ENCODE measurements around the gene KLK2. TPM values are rescaled to one million over a fixed set of nuclear protein-coding genes. Genes with fewer than 3 reads are reported as not detected.

KLK2 gene
- total RNA-seq, 1 donor from 2014 or later, result not detected

DNA sequence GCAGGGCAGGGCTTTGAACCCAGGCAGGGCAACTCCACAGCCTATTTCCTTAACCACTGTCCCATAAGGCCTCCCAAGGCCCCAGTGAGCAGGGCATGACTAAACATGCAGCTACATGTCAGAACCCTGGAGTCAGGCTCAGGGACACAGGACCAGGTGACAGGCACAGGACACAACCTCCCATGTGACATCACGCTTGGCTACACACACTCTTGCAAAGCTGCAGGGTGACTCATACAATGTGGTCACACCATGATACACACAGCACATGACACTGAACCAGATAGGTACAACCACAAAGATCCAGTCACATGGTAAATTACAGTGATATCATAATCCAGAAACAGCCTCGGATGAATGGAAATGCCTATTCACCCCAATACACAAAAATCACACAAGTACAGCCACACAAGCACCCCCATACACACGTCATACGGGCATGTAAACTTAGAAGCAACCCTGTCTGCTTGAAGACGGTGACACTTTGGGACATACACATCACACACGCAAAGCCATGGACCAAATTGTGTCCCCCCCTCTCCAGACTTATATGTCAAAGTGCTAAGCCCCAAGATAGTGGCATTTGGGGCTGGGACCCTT, 23.5 kb downstream of the KLK2 start:
- no peaks in the 10 kb centered on the region for H3K4me1 ChIP-seq
- no peaks in the 10 kb centered on the region for H3K9me3 ChIP-seq
- H3K36me3 ChIP-seq, result no peaks in the 10 kb centered on the region
- no peak overlapping the region for H3K27ac ChIP-seq
- intact Hi-C loops (cut with DNase I), result no loop called here
- ATAC-seq (peak; percentile 59), DNase-seq (no peak)
- peaks cover 7% of the 10 kb centered on the region for H3K27me3 ChIP-seq
- TF ChIP-seq, protein P1, sequence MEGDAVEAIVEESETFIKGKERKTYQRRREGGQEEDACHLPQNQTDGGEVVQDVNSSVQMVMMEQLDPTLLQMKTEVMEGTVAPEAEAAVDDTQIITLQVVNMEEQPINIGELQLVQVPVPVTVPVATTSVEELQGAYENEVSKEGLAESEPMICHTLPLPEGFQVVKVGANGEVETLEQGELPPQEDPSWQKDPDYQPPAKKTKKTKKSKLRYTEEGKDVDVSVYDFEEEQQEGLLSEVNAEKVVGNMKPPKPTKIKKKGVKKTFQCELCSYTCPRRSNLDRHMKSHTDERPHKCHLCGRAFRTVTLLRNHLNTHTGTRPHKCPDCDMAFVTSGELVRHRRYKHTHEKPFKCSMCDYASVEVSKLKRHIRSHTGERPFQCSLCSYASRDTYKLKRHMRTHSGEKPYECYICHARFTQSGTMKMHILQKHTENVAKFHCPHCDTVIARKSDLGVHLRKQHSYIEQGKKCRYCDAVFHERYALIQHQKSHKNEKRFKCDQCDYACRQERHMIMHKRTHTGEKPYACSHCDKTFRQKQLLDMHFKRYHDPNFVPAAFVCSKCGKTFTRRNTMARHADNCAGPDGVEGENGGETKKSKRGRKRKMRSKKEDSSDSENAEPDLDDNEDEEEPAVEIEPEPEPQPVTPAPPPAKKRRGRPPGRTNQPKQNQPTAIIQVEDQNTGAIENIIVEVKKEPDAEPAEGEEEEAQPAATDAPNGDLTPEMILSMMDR (IDR thresholded peaks at IDR 0.05), result no peak
- no peak overlapping the region for H3K4me3 ChIP-seq

DNA sequence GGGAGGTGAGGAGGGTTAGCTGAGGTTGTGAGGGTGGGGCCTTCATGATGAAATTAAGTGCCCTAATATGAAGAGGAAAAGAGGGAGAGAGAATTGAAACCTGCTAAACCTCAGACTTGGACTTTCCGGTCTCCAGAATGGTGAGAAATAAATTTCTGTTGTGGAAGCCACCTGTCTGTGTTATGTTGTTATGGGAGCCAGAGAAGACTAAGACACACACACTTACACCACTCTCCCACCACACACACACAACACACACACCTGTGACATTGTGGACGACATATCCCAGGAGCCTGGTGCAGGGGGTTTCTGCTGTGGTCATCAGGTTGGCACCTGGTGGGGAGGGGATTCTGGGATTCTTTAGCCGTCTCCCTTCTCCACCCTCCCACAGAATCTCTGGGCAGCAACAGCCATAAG, 24.0 kb downstream of the KLK2 start:
- no peak overlapping the region for H3K27ac ChIP-seq
- no peaks in the 10 kb centered on the region for H3K9me3 ChIP-seq
- H3K36me3 ChIP-seq, result no peaks in the 10 kb centered on the region
- DNase-seq (no peak), ATAC-seq (no peak)
- H3K4me1 ChIP-seq, result no peaks in the 10 kb centered on the region
- intact Hi-C loops (cut with DNase I), result no loop called here
- H3K27me3 ChIP-seq, result peaks cover 7% of the 10 kb centered on the region
- no peak overlapping the region for H3K4me3 ChIP-seq
- TF ChIP-seq, protein P1 (IDR thresholded peaks at IDR 0.05), result no peak

DNA sequence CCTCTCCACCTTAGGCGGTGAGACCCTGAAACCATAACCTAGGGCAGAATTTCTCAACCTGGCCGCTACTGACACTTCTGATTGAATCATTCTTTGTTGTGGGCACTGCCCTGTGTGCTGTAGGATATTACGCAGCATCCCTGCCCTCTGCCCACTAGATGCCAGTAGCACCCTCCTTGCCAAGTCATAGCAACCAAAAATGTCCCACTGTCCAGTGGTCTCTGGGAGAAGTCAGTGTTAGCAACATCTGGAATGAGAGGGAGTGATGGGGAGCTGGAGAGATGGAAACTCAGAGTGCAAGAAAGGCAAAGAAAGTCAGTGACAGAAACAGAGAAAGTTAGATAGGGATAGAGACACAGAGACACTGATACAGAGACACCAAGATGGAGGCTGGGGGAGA, 24.4 kb downstream of the KLK2 start:
- H3K4me3 ChIP-seq, result no peak overlapping the region
- H3K27me3 ChIP-seq, result peaks cover 7% of the 10 kb centered on the region
- no peak overlapping the region for H3K27ac ChIP-seq
- no peak for ATAC-seq
- no peaks in the 10 kb centered on the region for H3K36me3 ChIP-seq
- intact Hi-C loops (cut with DNase I), result no loop called here
- TF ChIP-seq, protein P1 (IDR thresholded peaks at IDR 0.05), result no peak
- H3K9me3 ChIP-seq, result no peaks in the 10 kb centered on the region
- DNase-seq, result no peak
- no peaks in the 10 kb centered on the region for H3K4me1 ChIP-seq

DNA sequence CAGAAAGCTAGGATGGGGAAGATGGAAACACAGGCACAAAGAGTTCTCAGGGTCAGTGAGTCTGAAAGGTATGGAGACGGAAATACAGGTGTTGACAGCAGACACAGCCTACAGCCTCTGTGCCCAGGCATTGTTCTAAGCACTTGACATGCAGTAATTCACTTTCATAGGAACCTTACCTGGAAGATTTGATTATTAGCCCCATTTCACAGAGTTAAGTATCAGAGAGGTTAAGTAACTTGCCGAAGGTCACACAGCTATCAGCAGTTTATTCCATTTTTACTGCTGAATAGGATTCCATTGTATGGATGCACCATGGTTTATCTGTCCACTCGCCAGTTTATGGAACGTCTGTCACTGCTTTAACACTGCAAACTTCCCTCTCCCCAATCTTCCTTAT, 24.8 kb downstream of the KLK2 start:
- H3K36me3 ChIP-seq, result no peaks in the 10 kb centered on the region
- TF ChIP-seq, protein P1 (IDR thresholded peaks at IDR 0.05), result no peak
- no peak overlapping the region for H3K27ac ChIP-seq
- peaks cover 3% of the 10 kb centered on the region for H3K27me3 ChIP-seq
- ATAC-seq (no peak), DNase-seq (no peak)
- no peaks in the 10 kb centered on the region for H3K4me1 ChIP-seq
- H3K9me3 ChIP-seq, result no peaks in the 10 kb centered on the region
- intact Hi-C loops (cut with DNase I), result no loop called here
- H3K4me3 ChIP-seq, result no peak overlapping the region

DNA sequence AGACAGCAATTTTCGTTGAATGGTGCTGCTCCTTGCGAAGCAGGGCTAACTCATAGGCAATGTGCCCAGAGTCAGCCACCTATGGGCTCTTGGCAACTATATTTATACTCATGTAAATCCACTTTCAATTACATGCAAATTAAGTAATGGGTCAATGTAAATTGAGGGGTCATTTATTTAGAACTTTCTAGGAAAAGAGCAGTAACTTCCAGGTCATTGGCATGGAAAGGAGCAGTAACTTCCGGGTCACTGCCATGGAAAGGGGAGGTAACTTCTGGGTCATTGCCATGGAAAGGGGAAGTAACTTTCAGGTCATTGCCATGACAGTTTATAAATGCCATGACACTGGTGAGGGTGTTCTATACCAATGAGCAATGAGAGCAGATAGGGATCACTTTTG, 26.3 kb downstream of the KLK2 start:
- H3K36me3 ChIP-seq, result no peaks in the 10 kb centered on the region
- no peaks in the 10 kb centered on the region for H3K27me3 ChIP-seq
- DNase-seq (no peak), ATAC-seq (no peak)
- no peak overlapping the region for H3K27ac ChIP-seq
- TF ChIP-seq, protein P1 (IDR thresholded peaks at IDR 0.05), result no peak
- H3K9me3 ChIP-seq, result no peaks in the 10 kb centered on the region
- intact Hi-C loops (cut with DNase I), result no loop called here
- H3K4me1 ChIP-seq, result no peaks in the 10 kb centered on the region
- no peak overlapping the region for H3K4me3 ChIP-seq

DNA sequence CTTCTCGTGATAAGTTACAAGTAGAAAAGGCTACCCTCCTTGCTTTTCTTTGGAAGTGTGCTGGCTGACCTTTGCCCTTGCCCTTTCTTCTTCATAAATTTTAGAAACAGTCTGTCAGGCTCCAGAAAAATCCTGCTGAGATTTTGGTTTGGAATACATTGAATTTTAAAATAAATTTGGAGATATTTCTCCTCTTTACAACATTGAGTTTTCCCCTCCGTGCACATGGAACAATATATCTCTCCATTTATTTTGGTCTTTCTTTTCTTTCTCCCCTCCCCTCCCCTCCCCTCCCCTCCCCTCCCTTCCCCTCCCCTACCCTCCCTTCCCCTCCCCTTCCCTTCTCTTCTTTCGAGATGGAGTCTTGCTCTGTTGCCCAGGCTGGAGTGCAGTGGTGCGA, 29.4 kb downstream of the KLK2 start:
- Histone ChIP-seq H3K27me3 (peaks cover 23% of the 10 kb centered on the region), H3K36me3 (no peaks in the 10 kb centered on the region), H3K9me3 (no peaks in the 10 kb centered on the region), H3K27ac (no peak overlapping the region), H3K4me3 (no peak overlapping the region), H3K4me1 (no peaks in the 10 kb centered on the region)
- ATAC-seq, result no peak
- intact Hi-C loops (cut with DNase I), result no loop called here
- DNase-seq, result no peak
- TF ChIP-seq, protein P1 (IDR thresholded peaks at IDR 0.05), result no peak
